GM13977 (cell line): ENCODE data around the gene TMEM30A.

ENCODE experiments used
- DNase-seq: peaks from one replicate; pipeline ENCODE4 v3.0.0; 2012; ENCODE audit warnings: low spot score
- in situ Hi-C: fragments of 300-500 bp; cut with MboI; formaldehyde crosslinking; loops from one replicate; pipeline ENCODE4 v1.12.0; 2022; ENCODE audit warnings: low sequenced_read_pairs, low pct_unique_long_range_greater_than_20kb, mixed read lengths, inconsistent platforms; ENCODE audit not compliant: unreplicated experiment
- TF ChIP-seq, protein P1 (sequence below): IDR thresholded peaks from 2 replicates; pipeline ENCODE4 v1.5.1; 2012; ENCODE audit warnings: mild to moderate bottlenecking, control low read depth; ENCODE audit not compliant: insufficient read depth; ENCODE audit errors: extremely low read depth, missing control alignments

The TMEM30A gene

DNA sequence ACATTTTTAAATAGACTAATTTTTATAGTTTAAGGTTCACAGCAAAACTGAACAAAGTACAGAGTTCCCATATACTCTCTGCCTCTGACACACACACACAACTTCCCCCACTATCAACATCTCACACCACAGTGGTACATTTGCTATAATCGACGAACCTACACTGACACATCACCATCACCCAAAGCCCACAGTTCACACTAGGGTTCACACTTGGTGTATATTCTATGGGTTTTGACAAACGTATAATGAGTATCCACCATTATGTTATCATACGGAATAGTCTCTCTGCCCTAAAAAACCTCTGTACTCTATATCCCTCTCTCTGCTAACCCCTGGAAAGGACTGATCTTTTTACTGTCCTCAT is 15.6 kb downstream of the TMEM30A start:
- TF ChIP-seq, protein P1, sequence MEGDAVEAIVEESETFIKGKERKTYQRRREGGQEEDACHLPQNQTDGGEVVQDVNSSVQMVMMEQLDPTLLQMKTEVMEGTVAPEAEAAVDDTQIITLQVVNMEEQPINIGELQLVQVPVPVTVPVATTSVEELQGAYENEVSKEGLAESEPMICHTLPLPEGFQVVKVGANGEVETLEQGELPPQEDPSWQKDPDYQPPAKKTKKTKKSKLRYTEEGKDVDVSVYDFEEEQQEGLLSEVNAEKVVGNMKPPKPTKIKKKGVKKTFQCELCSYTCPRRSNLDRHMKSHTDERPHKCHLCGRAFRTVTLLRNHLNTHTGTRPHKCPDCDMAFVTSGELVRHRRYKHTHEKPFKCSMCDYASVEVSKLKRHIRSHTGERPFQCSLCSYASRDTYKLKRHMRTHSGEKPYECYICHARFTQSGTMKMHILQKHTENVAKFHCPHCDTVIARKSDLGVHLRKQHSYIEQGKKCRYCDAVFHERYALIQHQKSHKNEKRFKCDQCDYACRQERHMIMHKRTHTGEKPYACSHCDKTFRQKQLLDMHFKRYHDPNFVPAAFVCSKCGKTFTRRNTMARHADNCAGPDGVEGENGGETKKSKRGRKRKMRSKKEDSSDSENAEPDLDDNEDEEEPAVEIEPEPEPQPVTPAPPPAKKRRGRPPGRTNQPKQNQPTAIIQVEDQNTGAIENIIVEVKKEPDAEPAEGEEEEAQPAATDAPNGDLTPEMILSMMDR, result no peak
- in situ Hi-C loops, result no loop called here
- DNase-seq, result no peak

DNA sequence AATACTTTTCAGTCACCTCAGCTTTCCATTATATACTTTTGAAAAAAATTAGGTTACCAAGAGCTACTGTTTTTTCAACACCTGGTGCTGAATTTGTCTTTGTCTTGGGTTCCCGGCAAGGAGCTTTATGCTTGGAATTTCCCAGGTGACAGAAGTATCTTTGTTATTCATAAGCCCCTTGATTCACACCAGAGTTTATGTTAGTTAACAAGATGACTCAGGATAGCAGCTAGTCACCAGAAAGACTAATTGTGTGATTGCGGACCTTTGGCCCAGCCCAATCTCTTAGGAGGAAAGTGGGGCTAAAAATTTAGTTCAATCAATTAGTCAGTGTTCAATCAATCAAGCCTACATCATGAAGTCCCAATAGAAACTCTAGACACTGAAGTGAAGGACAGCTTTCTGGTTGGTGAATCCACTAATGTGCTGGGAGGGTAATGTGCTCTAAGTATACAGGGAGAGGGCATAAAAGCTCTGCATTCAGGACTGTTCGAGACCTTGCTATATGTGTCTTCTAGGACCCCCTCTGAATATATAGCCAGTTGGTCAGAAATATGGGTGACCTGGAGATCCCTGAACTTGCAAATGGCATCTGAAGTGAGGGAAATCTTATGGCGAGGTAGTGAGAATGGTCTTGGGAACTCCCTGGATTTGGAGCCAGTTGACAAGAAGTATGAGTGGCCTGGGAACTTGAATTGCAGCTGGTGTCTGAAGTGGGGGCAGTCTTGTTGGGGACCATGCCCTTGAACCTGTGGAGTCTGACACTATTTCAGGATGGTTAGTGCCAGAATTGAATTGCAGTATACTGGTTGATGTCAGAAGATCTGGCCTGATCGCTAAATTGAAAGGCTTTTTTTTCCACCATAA is 16.2 kb downstream of the TMEM30A start:
- no peak for DNase-seq
- in situ Hi-C loops, result no loop called here
- TF ChIP-seq, protein P1, result no peak

DNA sequence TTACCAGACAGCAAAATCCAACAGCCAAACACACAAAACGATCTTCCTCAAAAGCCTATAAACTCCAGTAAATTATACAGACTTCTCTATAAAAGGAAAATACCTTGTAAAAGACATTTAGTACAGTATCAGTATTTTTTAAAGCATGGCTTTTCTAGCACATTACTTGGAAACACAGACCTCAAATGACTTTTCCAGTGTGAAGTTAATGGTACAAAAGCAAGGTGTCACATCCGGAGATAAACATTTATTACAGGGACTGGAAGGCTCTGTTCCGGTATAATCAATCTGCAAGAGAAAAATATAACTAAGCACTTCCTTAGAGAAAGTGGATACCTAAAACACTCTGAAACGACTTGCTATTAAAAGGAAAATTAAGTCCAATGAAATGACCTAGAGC is 17.1 kb downstream of the TMEM30A start:
- TF ChIP-seq, protein P1, result no peak
- in situ Hi-C loops, result no loop called here
- no peak for DNase-seq

DNA sequence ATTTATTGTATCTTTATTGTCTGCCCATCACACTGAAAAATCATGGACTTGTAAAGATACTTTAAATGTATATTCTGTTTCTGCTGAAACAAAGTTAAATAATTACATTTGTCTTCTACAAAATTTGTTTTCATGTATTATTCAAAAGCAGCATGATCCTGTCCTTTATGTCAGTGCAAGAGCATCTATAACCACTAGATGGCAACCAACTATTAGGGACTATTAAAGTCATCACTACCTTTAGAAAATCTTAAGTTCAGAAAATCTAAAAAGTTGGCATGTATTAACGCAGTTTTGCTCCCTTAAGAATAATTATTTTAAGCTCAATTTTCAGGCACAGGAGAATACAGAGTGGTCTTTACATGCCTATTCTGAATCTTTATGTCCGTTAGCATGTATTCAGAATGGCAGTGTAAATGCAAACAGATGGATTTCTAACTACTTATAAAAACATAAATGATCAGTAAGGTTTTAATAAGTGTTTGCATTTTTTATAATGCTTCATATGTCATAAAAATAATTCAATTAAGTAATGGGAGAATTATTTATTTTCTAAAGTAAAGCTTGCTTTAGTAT is 17.8 kb downstream of the TMEM30A start:
- TF ChIP-seq, protein P1, result peak; percentile 74
- in situ Hi-C loops, result no loop called here
- peak; percentile 39 for DNase-seq

DNA sequence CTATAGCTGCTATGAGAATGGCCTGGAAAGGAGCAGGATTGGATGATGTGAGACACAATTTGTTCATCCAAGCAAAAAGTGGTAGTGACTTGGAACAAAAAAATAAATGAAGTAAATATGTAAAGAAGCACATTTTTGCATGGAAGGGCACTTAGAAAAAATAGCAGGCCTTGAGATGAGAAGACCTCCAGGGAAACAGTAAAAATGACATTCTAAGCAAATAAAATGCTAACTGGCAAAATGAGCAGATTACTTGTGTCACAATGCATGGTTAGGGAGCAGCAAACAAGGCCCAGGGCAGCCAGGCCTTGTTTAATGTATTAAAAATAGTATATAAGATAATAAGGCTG is 21.2 kb downstream of the TMEM30A start:
- in situ Hi-C loops, result no loop called here

DNA sequence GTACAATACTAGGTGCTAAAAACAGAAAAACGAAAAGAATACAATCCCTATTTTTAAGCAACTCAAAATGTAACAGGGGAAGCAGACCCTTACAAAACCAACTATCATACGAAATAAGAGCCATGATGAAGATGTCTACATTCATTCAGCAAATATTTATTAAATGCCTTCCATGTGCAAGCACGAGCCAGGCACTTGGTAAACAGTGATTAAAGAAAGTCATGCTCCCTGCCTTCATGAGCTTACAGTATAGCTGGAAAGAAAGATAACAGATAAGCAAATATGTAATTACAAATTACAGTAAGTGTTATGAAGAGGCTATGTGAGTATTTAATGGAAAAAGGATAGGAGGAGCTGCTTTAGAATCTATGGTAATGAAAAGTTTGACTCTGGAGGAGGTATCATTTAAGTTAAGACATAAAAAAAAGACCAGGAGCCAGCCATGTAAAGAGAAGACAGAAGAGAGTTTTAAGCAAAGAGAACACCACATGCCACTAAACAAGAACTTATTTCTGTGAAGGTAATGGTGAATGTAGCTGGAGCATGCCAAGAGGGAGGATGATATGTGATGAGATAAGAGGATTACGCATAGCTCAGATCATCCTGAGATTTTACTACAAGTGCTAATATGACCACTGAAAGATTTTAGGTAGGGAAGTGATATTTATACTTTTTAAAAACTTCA is 21.7 kb downstream of the TMEM30A start:
- TF ChIP-seq, protein P1, result no peak
- in situ Hi-C loops, result no loop called here
- DNase-seq, result no peak

More for the DNA sequence above, 21.2 kb downstream of the TMEM30A start:
- TF ChIP-seq, protein P1, result no peak
- DNase-seq, result no peak
